ENCODE results near the gene ARHGAP24. TPM values are rescaled to one million over a fixed set of nuclear protein-coding genes. Genes with fewer than 3 reads are reported as not detected.

The ARHGAP24 gene
- total and polyA plus RNA-seq, 2 experiments from 2014 or later = 0.21 to 0.36 TPM

- Histone ChIP-seq H3K4me3 (no peak overlapping the region), H4K20me1 (replicated peaks; ENCODE audit: insufficient read depth) (no peaks in the 10 kb centered on the region), H3K4me1 (ENCODE audit: insufficient read depth) (peaks cover 25% of the 10 kb centered on the region), H3K79me2 (replicated peaks; ENCODE audit: insufficient read depth) (no peaks in the 10 kb centered on the region), H3K4me2 (peak overlapping the region; percentile 19; the same call in 1 of the 2 replicates), H3K27me3 (ENCODE audit: insufficient read depth) (no peaks in the 10 kb centered on the region), H3K9me2 (ENCODE audit: insufficient read depth) (no peaks in the 10 kb centered on the region; the same call in 1 of the 2 replicates), H3K36me3 (ENCODE audit: insufficient read depth) (no peaks in the 10 kb centered on the region), H2AFZ (no peak overlapping the region), H3K27ac (ENCODE audit: low read depth) (no peak overlapping the region), H3F3A (replicated peaks; ENCODE audit: low read depth) (no peaks in the 10 kb centered on the region)
- peaks cover 34% of the 10 kb centered on the region for H3K4me1 Mint-ChIP-seq
- H3K36me3 Mint-ChIP-seq (ENCODE audit: low read depth) = no peaks in the 10 kb centered on the region
- H3K27me3 Mint-ChIP-seq (ENCODE audit: insufficient read depth, low read depth, poor library complexity) = no peaks in the 10 kb centered on the region
- DNase-seq (ENCODE audit: low spot score) (peak; percentile 21), ATAC-seq (no peak)
- H3K9me3 Mint-ChIP-seq = no peaks in the 10 kb centered on the region; the same call in 2 of the 3 replicates
- no peak for TF ChIP-seq JUNB (IDR thresholded peaks at IDR 0.05; ENCODE audit: unreplicated experiment)
- TF ChIP-seq ZNF114 (CRISPR knock-in tag; IDR thresholded peaks at IDR 0.05) = no peak
- TF ChIP-seq REST (IDR thresholded peaks at IDR 0.05; ENCODE audit: unreplicated experiment) = no peak
- TF ChIP-seq ETS1 (IDR thresholded peaks at IDR 0.05) = no peak
- TF ChIP-seq EZH2phosphoT487 (IDR thresholded peaks at IDR 0.05; ENCODE audit: unreplicated experiment) = no peak
- TF ChIP-seq STAT1 (IDR thresholded peaks at IDR 0.05; ENCODE audit: unreplicated experiment) = no peak
- no peak for TF ChIP-seq ZNF462 (CRISPR knock-in tag; IDR thresholded peaks at IDR 0.05)
- TF ChIP-seq EZH2 (IDR thresholded peaks at IDR 0.05; ENCODE audit: low read depth, unreplicated experiment) = no peak
- TF ChIP-seq CTCF (conservative IDR thresholded peaks at IDR 0.05; ENCODE audit: low read depth in 2 of 2) = no peak
- no peak for TF ChIP-seq POLR2AphosphoS5 (IDR thresholded peaks at IDR 0.05; ENCODE audit: low read depth)
- TF ChIP-seq ZNF331 (CRISPR knock-in tag; IDR thresholded peaks at IDR 0.05; ENCODE audit: low read depth) = no peak
- no peak for TF ChIP-seq NANOG (IDR thresholded peaks at IDR 0.05; ENCODE audit: borderline replicate concordance)
- no peak for TF ChIP-seq CREB1 (CRISPR knock-in tag; IDR thresholded peaks at IDR 0.05; ENCODE audit: low read depth)
- H3K4me3 Mint-ChIP-seq = no peak overlapping the region
- H3K27ac Mint-ChIP-seq = no peak overlapping the region; the same call in none of the 2 replicates
These were observed 299.5 kb downstream of the ARHGAP24 start for GRCh38 chr4:85774489-85774888.
